H1 (cell line): ENCODE results near the gene AP2A2. TPM values are rescaled to one million over a fixed set of nuclear protein-coding genes. Genes with fewer than 3 reads are reported as not detected.

ENCODE experiments used
- CTCF ChIA-PET: fragments of 300-600 bp; sonication (Branson Sonifier 250); formaldehyde crosslinking; loops from one replicate; lab custom pipeline; 2021; ENCODE audit not compliant: partially characterized antibody; lab: Charles Lee
- POLR2A ChIA-PET: fragments of 300-600 bp; sonication (Branson Sonifier 250); formaldehyde crosslinking; loops from one replicate; lab custom pipeline; 2021; ENCODE audit warnings: inconsistent platforms; ENCODE audit not compliant: partially characterized antibody; lab: Charles Lee
- DNase-seq, 2 experiments: peaks; one replicate each; pipeline versions ENCODE4 v3.0.0 to v3.0.0-alpha.2; 2010 to 2022; ENCODE audit warnings: low spot score in 2 of 2, low read depth in 1 of 2, mixed read lengths in 1 of 2
- FAIRE-seq: peaks from 2 replicates; lab custom pipeline; 2011; peaks lifted over from hg19 to GRCh38; lab: Jason Lieb, UNC
- H2AFZ ChIP-seq: 2 replicates; pipeline ENCODE4 v1.8.1; 2012; ENCODE audit warnings: low read length, inconsistent platforms
- H2AK5ac ChIP-seq: 2 replicates; pipeline ENCODE4 v1.6.1; 2013; ENCODE audit warnings: low read depth, low read length
- H2BK120ac ChIP-seq: replicated peaks from 2 replicates; pipeline ENCODE3; 2013; ENCODE audit warnings: low read depth, low read length, inconsistent platforms
- H2BK12ac ChIP-seq: 2 replicates; pipeline ENCODE4 v1.6.1; 2013; ENCODE audit warnings: low read depth, low read length
- H2BK15ac ChIP-seq: 2 replicates; pipeline ENCODE4 v1.6.1; 2013; ENCODE audit warnings: low read length
- H2BK20ac ChIP-seq: 2 replicates; pipeline ENCODE4 v1.6.1; 2013; ENCODE audit warnings: low read length
- H2BK5ac ChIP-seq: 2 replicates; pipeline ENCODE4 v1.6.1; 2013; ENCODE audit warnings: low read depth, low read length
- H3K14ac ChIP-seq: 2 replicates; pipeline ENCODE4 v1.6.1; 2013; ENCODE audit warnings: inconsistent platforms; ENCODE audit not compliant: insufficient read length
- H3K18ac ChIP-seq: 2 replicates; pipeline ENCODE4 v1.6.1; 2013; ENCODE audit warnings: low read length; ENCODE audit errors: extremely low read depth
- H3K23ac ChIP-seq: 2 replicates; pipeline ENCODE4 v1.6.1; 2013; ENCODE audit warnings: inconsistent platforms; ENCODE audit not compliant: insufficient read length
- H3K23me2 ChIP-seq: 2 replicates; pipeline ENCODE4 v1.6.1; 2013; ENCODE audit warnings: low read depth, low read length
- H3K27ac ChIP-seq: 2 replicates; pipeline ENCODE4 v1.6.1; 2011; ENCODE audit warnings: low read depth, low read length, inconsistent platforms
- H3K27me3 ChIP-seq, 4 experiments: replicated peaks in 1 of 4; 1 replicate in 1 of 4; 2 replicates in 3 of 4; pipeline versions ENCODE4 v1.6.1 to v1.8.1; 2011 to 2013; ENCODE audit warnings: low read length in 3 of 4, mild to moderate bottlenecking in 3 of 4, inconsistent platforms in 2 of 4, mixed read lengths in 2 of 4, moderate library complexity in 1 of 4; ENCODE audit not compliant: control insufficient read depth in 3 of 4, insufficient read depth in 3 of 4; ENCODE audit errors: extremely low read depth in 1 of 4
- H3K36me3 ChIP-seq, 4 experiments: 2 replicates each; pipeline versions ENCODE4 v1.6.1 to v1.8.1; 2011 to 2013; ENCODE audit warnings: mild to moderate bottlenecking in 4 of 4, low read length in 3 of 4, moderate library complexity in 2 of 4, control low read depth in 1 of 4, inconsistent platforms in 1 of 4; ENCODE audit not compliant: insufficient read depth in 4 of 4, control insufficient read depth in 2 of 4
- H3K4ac ChIP-seq: replicated peaks from 2 replicates; pipeline ENCODE3; 2013; ENCODE audit warnings: low read length, low read depth, mixed read lengths, inconsistent platforms; ENCODE audit not compliant: insufficient read length
- H3K4me1 ChIP-seq, 4 experiments: replicated peaks in 1 of 4; 1 replicate in 1 of 4; 2 replicates in 3 of 4; pipeline versions ENCODE4 v1.6.1 to v1.8.1; 2011 to 2013; ENCODE audit warnings: low read length in 3 of 4, inconsistent platforms in 2 of 4, mixed read lengths in 1 of 4; ENCODE audit not compliant: insufficient read depth in 4 of 4, control insufficient read depth in 3 of 4
- H3K4me2 ChIP-seq, 2 experiments: 2 replicates each; pipeline versions ENCODE4 v1.6.1 to v1.8.1; 2011 to 2013; ENCODE audit warnings: low read depth in 2 of 2, low read length in 2 of 2, control low read depth in 1 of 2, inconsistent platforms in 1 of 2, mild to moderate bottlenecking in 1 of 2; ENCODE audit not compliant: insufficient read depth in 1 of 2
- H3K4me3 ChIP-seq, 4 experiments: fragments of 200-600, 300-600 bp in 1 of 4; sonication (generic), shearing (Covaris generic), sonication (Bioruptor Twin) in 1 of 4; 2 replicates each; pipeline versions ENCODE4 v1.5.1 to v1.8.1; 2011 to 2016; ENCODE audit warnings: low read length in 4 of 4, low read depth in 3 of 4, control low read depth in 2 of 4, inconsistent platforms in 2 of 4, mild to moderate bottlenecking in 2 of 4, mixed read lengths in 1 of 4, moderate library complexity in 1 of 4; ENCODE audit not compliant: insufficient read depth in 2 of 4; ENCODE audit errors: extremely low read depth in 1 of 4
- H3K56ac ChIP-seq: replicated peaks from 2 replicates; pipeline ENCODE3; 2013; ENCODE audit warnings: low read depth, mild to moderate bottlenecking, mixed read lengths, low read length, inconsistent platforms; ENCODE audit not compliant: insufficient read length
- H3K79me1 ChIP-seq: 2 replicates; pipeline ENCODE4 v1.6.1; 2013; ENCODE audit warnings: low read depth, low read length, control low read depth
- H3K79me2 ChIP-seq, 2 experiments: 2 replicates each; pipeline versions ENCODE4 v1.6.1 to v1.8.1; 2012 to 2013; ENCODE audit warnings: low read length in 2 of 2, mild to moderate bottlenecking in 2 of 2, inconsistent platforms in 1 of 2; ENCODE audit not compliant: insufficient read depth in 2 of 2, control insufficient read depth in 1 of 2
- H3K9ac ChIP-seq, 4 experiments: replicated peaks in 1 of 4; 1 replicate in 1 of 4; 2 replicates in 3 of 4; pipeline versions ENCODE4 v1.6.1 to v1.8.1; 2011 to 2013; ENCODE audit warnings: low read depth in 3 of 4, low read length in 3 of 4, control low read depth in 2 of 4, mild to moderate bottlenecking in 2 of 4, moderate library complexity in 2 of 4, inconsistent platforms in 1 of 4; ENCODE audit errors: extremely low read depth in 1 of 4
- H3K9me3 ChIP-seq, 2 experiments: 2 replicates each; pipeline versions ENCODE4 v1.6.1 to v1.8.1; 2012 to 2013; ENCODE audit warnings: mild to moderate bottlenecking in 2 of 2, moderate library complexity in 2 of 2, control low read depth in 1 of 2, inconsistent platforms in 1 of 2, low read depth in 1 of 2, low read length in 1 of 2, mixed read lengths in 1 of 2; ENCODE audit not compliant: insufficient read depth in 2 of 2
- H4K20me1 ChIP-seq, 2 experiments: replicated peaks in 1 of 2; 2 replicates each; pipeline versions ENCODE3 to v1.8.1; 2011 to 2013; ENCODE audit warnings: inconsistent platforms in 2 of 2, low read length in 2 of 2, mild to moderate bottlenecking in 1 of 2; ENCODE audit not compliant: insufficient read depth in 2 of 2, control insufficient read depth in 1 of 2
- H4K5ac ChIP-seq: 2 replicates; pipeline ENCODE4 v1.6.1; 2013; ENCODE audit warnings: low read length, low read depth, mixed read lengths, inconsistent platforms; ENCODE audit not compliant: insufficient read length
- H4K8ac ChIP-seq: 2 replicates; pipeline ENCODE4 v1.8.0; 2013; ENCODE audit warnings: mild to moderate bottlenecking, moderate library complexity, low read length, inconsistent platforms; ENCODE audit not compliant: insufficient read depth; ENCODE audit errors: extremely low read depth
- H4K91ac ChIP-seq: replicated peaks from 2 replicates; pipeline ENCODE3; 2013; ENCODE audit warnings: low read length, mixed read lengths, inconsistent platforms; ENCODE audit not compliant: insufficient read length
- HDAC6 ChIP-seq: IDR thresholded peaks from one replicate; pipeline ENCODE4 v1.7.1; 2012; ENCODE audit warnings: low read depth, mild to moderate bottlenecking, inconsistent platforms, low read length, moderate library complexity
- WGBS, 2 experiments: shearing (Covaris generic) in 1 of 2; methylation state at CpG; one replicate each; pipeline versions ENCODE4 v1.1.6 to v1.1.7; 2013 to 2015; ENCODE audit warnings: low lambda C conversion rate in 2 of 2, mixed read lengths in 2 of 2, inconsistent platforms in 1 of 2, low coverage in 1 of 2, missing lambda C conversion rate in 1 of 2; ENCODE audit not compliant: insufficient replicate concordance in 2 of 2, insufficient coverage in 1 of 2, insufficient read length in 1 of 2; ENCODE audit errors: extremely low coverage in 1 of 2, missing lambda C conversion rate in 1 of 2; 5-methylcytosine and 5-hydroxymethylcytosine counted together
- polyA plus RNA-seq, 7 experiments: library from polyadenylated mRNA; depleted of rRNA in 3 of 7; stranded (reverse) in 5 of 7; unstranded in 2 of 7; fragments of >200 nt in 5 of 7; fragments of 200-250 nt in 2 of 7; gene quantifications; 1 replicate in 5 of 7; 2 replicates in 1 of 7; 4 replicates in 1 of 7; pipeline versions ENCODE4 v1.2.1 to v1.2.3, GENCODE V29; 2011 to 2013; ENCODE audit warnings: missing spikeins in 2 of 7, mixed read lengths in 2 of 7
- total RNA-seq: library from RNA; stranded (reverse); fragmentation: NEBNext Ultra II Directional; extraction: Animal tissue kit (Norgen Biotek cat#: 25700); gene quantifications from 2 replicates; pipeline ENCODE4 v1.2.1, GENCODE V29; 2021
- TF ChIP-seq, protein P1 (sequence below): IDR thresholded peaks from 2 replicates; pipeline ENCODE4 v1.6.1; 2012; ENCODE audit warnings: inconsistent platforms
- TF ChIP-seq, protein P2 (sequence below): IDR thresholded peaks from 2 replicates; pipeline ENCODE4 v1.6.1; 2011; ENCODE audit warnings: low read length, improper control_type of control experiment

The AP2A2 gene
- total and polyA plus RNA-seq, 2 of the 8 experiments (the other 6 are each of a cell fraction or from before 2014, with no cell fraction given): 50.0 to 65.0 TPM

DNA sequence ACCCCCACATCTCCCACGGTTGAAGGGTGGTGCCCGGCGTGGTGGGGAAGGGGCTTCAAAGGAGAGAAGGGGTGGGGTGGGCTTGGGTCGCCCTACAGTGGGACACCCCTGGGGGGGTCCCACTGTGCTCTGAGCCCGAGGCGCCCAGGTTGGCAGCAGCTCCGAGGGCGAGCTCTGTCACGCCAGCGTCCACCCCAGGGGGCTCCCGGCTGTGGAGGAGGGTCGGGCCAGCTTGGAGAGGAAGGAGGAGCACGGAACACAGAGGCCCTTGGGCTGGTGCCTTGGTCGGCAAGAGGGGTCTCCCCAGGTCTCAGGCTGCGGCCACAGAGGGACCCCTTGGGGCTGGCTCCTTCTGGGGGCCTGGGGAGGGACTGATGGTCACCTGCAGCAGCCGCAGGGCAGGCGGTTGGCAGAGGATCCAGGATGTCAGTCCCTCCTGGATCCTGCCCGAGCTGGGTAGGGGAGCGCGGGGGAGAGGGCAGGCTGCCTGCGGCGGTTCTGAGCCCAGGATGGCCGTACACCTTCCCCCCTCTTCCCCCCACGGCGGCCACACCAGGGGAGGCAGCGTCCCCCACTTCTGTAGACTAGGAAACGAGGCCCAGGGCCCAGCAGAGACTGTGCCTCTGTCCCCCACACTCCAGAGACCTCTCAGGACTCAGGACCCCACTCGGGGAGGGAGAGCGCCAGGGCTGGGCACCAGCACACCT, 110.1 kb downstream of the AP2A2 start:
- Histone ChIP-seq H3K4ac (no peak overlapping the region), H2BK120ac (no peak overlapping the region), H4K91ac (no peak overlapping the region), H3K4me3 (no peak overlapping the region), H3K14ac (no peak overlapping the region), H3K4me1 (peaks cover 0 to 2% (median 0%) of the 10 kb centered on the region in 4 experiments; a peak in 2 of 7 replicates), H3K79me1 (peaks cover 4% of the 10 kb centered on the region; the same call in 1 of the 2 replicates), H4K5ac (no peak overlapping the region), H3K27me3 (no peaks in the 10 kb centered on the region), H3K36me3 (no peaks in the 10 kb centered on the region), H2BK12ac (no peak overlapping the region), H3K4me2 (no peak overlapping the region), H3K23me2 (peaks cover 7% of the 10 kb centered on the region), H3K9ac (no peak overlapping the region), H4K20me1 (peaks cover 0 to 12% of the 10 kb centered on the region in 2 experiments), H3K79me2 (no peaks in the 10 kb centered on the region), H2BK20ac (no peak overlapping the region), H2AFZ (no peak overlapping the region), H3K9me3 (no peaks in the 10 kb centered on the region), H2BK15ac (no peak overlapping the region), H4K8ac (peak overlapping the region; percentile 68), H3K27ac (no peak overlapping the region), H3K56ac (no peak overlapping the region), H2BK5ac (no peak overlapping the region), H2AK5ac (no peak overlapping the region), H3K18ac (no peak overlapping the region), H3K23ac (no peak overlapping the region)
- no peak for DNase-seq
- FAIRE-seq: no peak
- WGBS, 2 experiments: 93% methylated on average over 12 of the region's 29 CpGs; no CpG with 5 or more reads in 1 of the 2 experiments
- POLR2A ChIA-PET: interaction anchor here (0.7 to 1.5 kb wide), 4 partner anchors 16 to 125 kb away, joined by 3 to 4 read pairs (median 3); partner anchors contain the start of gene CHID1
- CTCF ChIA-PET: interaction anchor here (0.6 to 3.7 kb wide), 5 partner anchors 27 to 258 kb away, joined by 3 to 10 read pairs (median 4); no protein-coding TSS in a partner anchor
- TF ChIP-seq, protein P1, sequence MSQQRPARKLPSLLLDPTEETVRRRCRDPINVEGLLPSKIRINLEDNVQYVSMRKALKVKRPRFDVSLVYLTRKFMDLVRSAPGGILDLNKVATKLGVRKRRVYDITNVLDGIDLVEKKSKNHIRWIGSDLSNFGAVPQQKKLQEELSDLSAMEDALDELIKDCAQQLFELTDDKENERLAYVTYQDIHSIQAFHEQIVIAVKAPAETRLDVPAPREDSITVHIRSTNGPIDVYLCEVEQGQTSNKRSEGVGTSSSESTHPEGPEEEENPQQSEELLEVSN: no peak
- TF ChIP-seq, protein P2, sequence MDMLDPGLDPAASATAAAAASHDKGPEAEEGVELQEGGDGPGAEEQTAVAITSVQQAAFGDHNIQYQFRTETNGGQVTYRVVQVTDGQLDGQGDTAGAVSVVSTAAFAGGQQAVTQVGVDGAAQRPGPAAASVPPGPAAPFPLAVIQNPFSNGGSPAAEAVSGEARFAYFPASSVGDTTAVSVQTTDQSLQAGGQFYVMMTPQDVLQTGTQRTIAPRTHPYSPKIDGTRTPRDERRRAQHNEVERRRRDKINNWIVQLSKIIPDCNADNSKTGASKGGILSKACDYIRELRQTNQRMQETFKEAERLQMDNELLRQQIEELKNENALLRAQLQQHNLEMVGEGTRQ: no peak
- TF ChIP-seq HDAC6: no peak
